ENCODE data around the gene CYP3A4. TPM values are rescaled to one million over a fixed set of nuclear protein-coding genes. Genes with fewer than 3 reads are reported as not detected.
"Not testable (repeated sequence)": the region's sequence is repeated elsewhere in the genome, so short reads cannot be mapped to it uniquely, and the experiment has no call there.

CYP3A4 gene
- total and polyA plus RNA-seq, 8 donors: 0.31 to 23.5 (median 1.7) TPM; not detected in 5

GRCh38 chr7:99789441-99790070 lies 5.6 kb upstream of the CYP3A4 start:
- no peaks in the 10 kb centered on the region for H3K36me3 ChIP-seq
- H3K9me3 ChIP-seq: no peaks in the 10 kb centered on the region
- no peaks in the 10 kb centered on the region for H3K27me3 ChIP-seq
- H3K4me3 ChIP-seq: no peak overlapping the region
- WGBS, 5 donors: 67 to 87% (median 84%) methylated on average over 4 of the region's 4 CpGs
- DNase-seq: no peak
- H3K4me1 ChIP-seq: peaks cover 0 to under 1% (median 0%) of the 10 kb centered on the region in 4 donors
- intact Hi-C loops (cut with DNase I; ENCODE audit: low total_unique reads): no loop called here
- TF ChIP-seq POLR2AphosphoS5 (IDR thresholded peaks at IDR 0.05): no peak
- no peak for TF ChIP-seq CTCF (IDR thresholded peaks at IDR 0.05)
- no peak for TF ChIP-seq EP300 (IDR thresholded peaks at IDR 0.05)
- TF ChIP-seq POLR2A (IDR thresholded peaks at IDR 0.05): no peak
- no peak overlapping the region for H3K27ac ChIP-seq

- H3K27ac ChIP-seq: no peak overlapping the region
- 59 to 72% (median 60%) methylated on average over 2 of the region's 2 CpGs for WGBS, 5 donors
- H3K36me3 ChIP-seq: no peaks in the 10 kb centered on the region
- no peaks in the 10 kb centered on the region for H3K27me3 ChIP-seq
- H3K4me1 ChIP-seq: no peaks in the 10 kb centered on the region
- no peaks in the 10 kb centered on the region for H3K9me3 ChIP-seq
- TF ChIP-seq CTCF (IDR thresholded peaks at IDR 0.05): no peak
- no peak for TF ChIP-seq POLR2AphosphoS5 (IDR thresholded peaks at IDR 0.05)
- TF ChIP-seq POLR2A (IDR thresholded peaks at IDR 0.05): no peak
- no peak for TF ChIP-seq EP300 (IDR thresholded peaks at IDR 0.05)
- no peak for DNase-seq
- no peak overlapping the region for H3K4me3 ChIP-seq
- intact Hi-C loops (cut with DNase I; ENCODE audit: low total_unique reads): no loop called here
Measured at GRCh38 chr7:99788554-99788953, 4.6 kb upstream of the CYP3A4 start.

- no peak for DNase-seq
- Histone ChIP-seq H3K27ac (no peak overlapping the region), H3K27me3 (no peaks in the 10 kb centered on the region), H3K4me1 (no peaks in the 10 kb centered on the region), H3K9me3 (no peaks in the 10 kb centered on the region), H3K36me3 (no peaks in the 10 kb centered on the region), H3K4me3 (no peak overlapping the region)
- intact Hi-C loops (cut with DNase I; ENCODE audit: low total_unique reads): no loop called here
- TF ChIP-seq POLR2A (IDR thresholded peaks at IDR 0.05) (no peak), CTCF (IDR thresholded peaks at IDR 0.05) (no peak), POLR2AphosphoS5 (IDR thresholded peaks at IDR 0.05) (no peak), EP300 (IDR thresholded peaks at IDR 0.05) (no peak)
- WGBS, 5 donors: 50 to 59% (median 53%) methylated on average over 3 of the region's 3 CpGs
Measured at GRCh38 chr7:99786726-99787335, 2.8 kb upstream of the CYP3A4 start.

- H3K27ac ChIP-seq; H3K4me1 ChIP-seq; intact Hi-C loops (cut with DNase I; ENCODE audit: low total_unique reads); H3K27me3 ChIP-seq; H3K4me3 ChIP-seq; H3K36me3 ChIP-seq; H3K9me3 ChIP-seq; DNase-seq: not testable (repeated sequence)
- 71 to 89% (median 84%) methylated on average over 3 of the region's 3 CpGs for WGBS, 5 donors
Measured at GRCh38 chr7:99785654-99786053, 1.7 kb upstream of the CYP3A4 start.
